Epithelial cell of esophagus (primary cell): ENCODE data around the gene PLSCR1.

Experiments
- DNase-seq: peaks from one replicate; pipeline ENCODE4 v3.0.0; 2010; ENCODE audit warnings: low read depth
- H3K4me3 ChIP-seq: 2 replicates; pipeline ENCODE4 v1.5.1; 2011; ENCODE audit warnings: mild to moderate bottlenecking, low read length, control low read depth
- TF ChIP-seq, protein P1 (sequence below): IDR thresholded peaks from 2 replicates; pipeline ENCODE4 v1.5.1; 2011; ENCODE audit warnings: low read depth, mild to moderate bottlenecking, low read length, control low read depth, inconsistent platforms; ENCODE audit not compliant: insufficient read depth; ENCODE audit errors: missing control alignments

PLSCR1 gene, protein sequence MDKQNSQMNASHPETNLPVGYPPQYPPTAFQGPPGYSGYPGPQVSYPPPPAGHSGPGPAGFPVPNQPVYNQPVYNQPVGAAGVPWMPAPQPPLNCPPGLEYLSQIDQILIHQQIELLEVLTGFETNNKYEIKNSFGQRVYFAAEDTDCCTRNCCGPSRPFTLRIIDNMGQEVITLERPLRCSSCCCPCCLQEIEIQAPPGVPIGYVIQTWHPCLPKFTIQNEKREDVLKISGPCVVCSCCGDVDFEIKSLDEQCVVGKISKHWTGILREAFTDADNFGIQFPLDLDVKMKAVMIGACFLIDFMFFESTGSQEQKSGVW

GRCh38 chr3:146544002-146544928, at the start of gene PLSCR1:
Gene PLSCR1, minus strand, starts transcription at chr3:146544607. Its CDS starts 8,055 bp downstream, at chr3:146536552.
- peak within 1 kb of the TSS; percentile 76 for H3K4me3 ChIP-seq
- TF ChIP-seq, protein P1, sequence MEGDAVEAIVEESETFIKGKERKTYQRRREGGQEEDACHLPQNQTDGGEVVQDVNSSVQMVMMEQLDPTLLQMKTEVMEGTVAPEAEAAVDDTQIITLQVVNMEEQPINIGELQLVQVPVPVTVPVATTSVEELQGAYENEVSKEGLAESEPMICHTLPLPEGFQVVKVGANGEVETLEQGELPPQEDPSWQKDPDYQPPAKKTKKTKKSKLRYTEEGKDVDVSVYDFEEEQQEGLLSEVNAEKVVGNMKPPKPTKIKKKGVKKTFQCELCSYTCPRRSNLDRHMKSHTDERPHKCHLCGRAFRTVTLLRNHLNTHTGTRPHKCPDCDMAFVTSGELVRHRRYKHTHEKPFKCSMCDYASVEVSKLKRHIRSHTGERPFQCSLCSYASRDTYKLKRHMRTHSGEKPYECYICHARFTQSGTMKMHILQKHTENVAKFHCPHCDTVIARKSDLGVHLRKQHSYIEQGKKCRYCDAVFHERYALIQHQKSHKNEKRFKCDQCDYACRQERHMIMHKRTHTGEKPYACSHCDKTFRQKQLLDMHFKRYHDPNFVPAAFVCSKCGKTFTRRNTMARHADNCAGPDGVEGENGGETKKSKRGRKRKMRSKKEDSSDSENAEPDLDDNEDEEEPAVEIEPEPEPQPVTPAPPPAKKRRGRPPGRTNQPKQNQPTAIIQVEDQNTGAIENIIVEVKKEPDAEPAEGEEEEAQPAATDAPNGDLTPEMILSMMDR, result no peak
- DNase-seq, result peak; percentile 93

DNA sequence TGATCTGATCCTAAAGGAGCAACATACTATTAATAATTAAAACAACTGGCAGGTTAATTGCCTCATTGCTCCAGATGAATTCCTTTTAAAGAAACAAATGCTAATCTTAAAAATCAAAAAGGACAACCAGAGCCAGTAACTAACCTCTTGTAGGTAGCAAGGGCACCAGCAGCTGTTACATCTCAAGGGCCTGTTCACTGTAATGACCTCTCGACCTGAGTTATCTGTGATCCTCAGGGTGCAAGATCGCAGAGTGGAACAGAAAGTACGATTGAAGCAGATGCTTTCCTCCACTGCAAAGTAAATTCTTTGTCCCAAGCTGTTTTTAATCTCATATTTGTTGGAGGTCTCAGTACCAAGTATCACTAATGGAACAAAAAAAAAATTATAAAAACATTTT, 49.4 kb upstream of the PLSCR1 start:
- TF ChIP-seq, protein P1, result no peak
- no peak for DNase-seq
- no peak overlapping the region for H3K4me3 ChIP-seq

DNA sequence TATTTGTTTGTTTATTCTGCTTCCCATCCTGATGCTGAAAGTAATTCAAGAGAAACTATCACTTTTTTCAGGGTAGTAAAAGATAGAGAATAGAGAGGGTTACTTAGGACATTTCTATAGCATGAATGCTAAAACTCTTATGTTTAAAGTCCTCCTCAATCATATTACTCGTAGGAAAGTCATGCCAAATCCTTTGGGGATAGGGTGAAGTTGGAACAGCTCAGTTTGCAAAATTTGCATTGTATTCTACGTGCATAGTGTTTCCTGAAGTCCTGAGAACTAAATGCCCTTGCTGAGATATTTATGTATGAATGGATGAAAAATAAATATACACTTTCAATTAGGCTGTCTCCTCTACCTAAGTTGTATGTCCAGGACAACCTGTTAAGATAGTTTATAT, 46.1 kb upstream of the PLSCR1 start:
- DNase-seq, result no peak
- no peak overlapping the region for H3K4me3 ChIP-seq
- TF ChIP-seq, protein P1, result no peak

DNA sequence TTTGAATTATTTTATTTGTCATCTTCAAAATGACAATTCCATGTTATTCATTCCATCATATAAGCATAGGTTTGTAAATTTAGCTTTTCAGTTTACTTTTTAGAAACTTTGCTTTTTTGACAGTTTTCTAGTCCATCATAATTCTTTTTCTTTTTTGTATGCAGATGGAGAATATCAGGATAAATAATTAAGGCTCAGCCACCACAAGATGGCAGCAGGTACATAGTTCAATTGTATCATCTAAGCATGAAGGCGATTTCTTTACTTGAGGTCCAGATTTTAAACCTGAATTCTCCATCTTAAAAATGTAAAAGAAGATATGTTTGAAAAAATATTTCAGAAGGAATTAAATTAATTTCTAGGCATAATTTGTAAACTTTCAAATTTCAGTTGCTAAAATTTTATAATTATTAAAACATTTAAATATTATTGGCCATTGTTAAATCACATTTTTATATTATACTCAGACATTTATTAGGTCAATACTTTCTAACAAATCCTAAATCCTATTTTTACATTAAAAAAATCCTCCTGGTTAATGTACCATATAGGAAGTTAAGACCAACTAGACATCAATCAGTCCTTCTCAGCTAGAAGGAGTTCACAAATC, 45.6 kb upstream of the PLSCR1 start:
- H3K4me3 ChIP-seq, result no peak overlapping the region
- DNase-seq, result peak; percentile 65
- TF ChIP-seq, protein P1, result peak; percentile 52

- TF ChIP-seq, protein P1, result no peak
- DNase-seq, result no peak
- H3K4me3 ChIP-seq, result no peak overlapping the region
Measured at GRCh38 chr3:146585156-146585555, 40.7 kb upstream of the PLSCR1 start.

DNA sequence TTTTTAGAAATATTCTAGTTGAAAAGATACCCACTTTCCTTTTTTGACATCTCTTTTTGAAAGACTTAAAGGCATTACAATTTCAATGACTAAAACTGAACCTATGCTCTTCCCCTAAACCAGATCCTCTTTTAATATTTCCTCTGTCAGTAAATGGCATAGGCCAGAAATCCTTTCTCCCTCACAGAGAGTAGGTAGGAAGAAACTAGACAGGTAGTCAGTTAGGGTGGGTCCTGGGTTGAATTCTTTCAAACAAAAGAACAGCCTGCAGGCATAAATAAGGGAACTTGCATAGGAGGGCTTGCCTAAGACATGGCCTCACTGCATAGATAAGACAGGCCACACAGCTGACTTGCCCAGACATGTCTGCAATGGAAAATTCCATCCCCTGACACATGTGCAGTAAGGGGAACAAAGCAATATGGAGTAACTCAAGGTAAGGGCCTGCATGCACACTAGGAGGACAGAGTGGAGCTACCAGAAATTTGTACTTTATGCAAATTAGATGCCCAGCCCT, 37.6 kb upstream of the PLSCR1 start:
- peak; percentile 97 for DNase-seq

More for the DNA sequence above, 37.6 kb upstream of the PLSCR1 start:
- H3K4me3 ChIP-seq, result no peak overlapping the region
- TF ChIP-seq, protein P1, result no peak
